IMR-90 (cell line): ENCODE data around the gene FARP1.

Experiments used
- BHLHE40 ChIP-seq: fragments of 150-350 bp; IDR thresholded peaks from 2 replicates; pipeline ENCODE4 v1.6.1; 2016; ENCODE audit warnings: mild to moderate bottlenecking, low read depth, low read length
- CEBPB ChIP-seq: IDR thresholded peaks from 2 replicates; pipeline ENCODE4 v1.6.1; 2012; ENCODE audit warnings: low read depth, low read length, improper control_type of control experiment
- CHD1 ChIP-seq: IDR thresholded peaks from 2 replicates; pipeline ENCODE4 v1.6.1; 2012; ENCODE audit warnings: low read depth, low read length, improper control_type of control experiment
- CTCF ChIP-seq: conservative IDR thresholded peaks from 2 replicates; pipeline ENCODE4 v1.5.1; 2012; ENCODE audit warnings: mild to moderate bottlenecking, low read depth, low read length, improper control_type of control experiment
- ELK1 ChIP-seq: fragments of 150-350 bp; IDR thresholded peaks from 2 replicates; pipeline ENCODE4 v1.6.1; 2016; ENCODE audit warnings: low read depth, mild to moderate bottlenecking, low read length, moderate library complexity, borderline replicate concordance
- MAFK ChIP-seq: IDR thresholded peaks from 2 replicates; pipeline ENCODE4 v1.6.1; 2012; ENCODE audit warnings: low read depth, low read length, improper control_type of control experiment
- MXI1 ChIP-seq: IDR thresholded peaks from 2 replicates; pipeline ENCODE4 v1.6.1; 2012; ENCODE audit warnings: low read depth, mild to moderate bottlenecking, low read length, moderate library complexity, borderline replicate concordance
- POLR2A ChIP-seq: IDR thresholded peaks from 2 replicates; pipeline ENCODE4 v1.6.1; 2012; ENCODE audit warnings: mild to moderate bottlenecking, low read depth, low read length
- RAD21 ChIP-seq: IDR thresholded peaks from 2 replicates; pipeline ENCODE4 v1.6.1; 2012; ENCODE audit warnings: low read length, improper control_type of control experiment
- RCOR1 ChIP-seq: IDR thresholded peaks from 2 replicates; pipeline ENCODE4 v1.6.1; 2012; ENCODE audit warnings: mild to moderate bottlenecking, low read length, improper control_type of control experiment; ENCODE audit not compliant: insufficient replicate concordance
- RFX5 ChIP-seq: IDR thresholded peaks from 2 replicates; pipeline ENCODE4 v1.8.0; 2012; ENCODE audit warnings: low read depth, mild to moderate bottlenecking, low read length, moderate library complexity
- USF2 ChIP-seq: fragments of 150-350 bp; IDR thresholded peaks from 2 replicates; pipeline ENCODE4 v1.6.1; 2017; ENCODE audit warnings: mild to moderate bottlenecking, antibody characterized with exemption, low read length, low read depth

DNA sequence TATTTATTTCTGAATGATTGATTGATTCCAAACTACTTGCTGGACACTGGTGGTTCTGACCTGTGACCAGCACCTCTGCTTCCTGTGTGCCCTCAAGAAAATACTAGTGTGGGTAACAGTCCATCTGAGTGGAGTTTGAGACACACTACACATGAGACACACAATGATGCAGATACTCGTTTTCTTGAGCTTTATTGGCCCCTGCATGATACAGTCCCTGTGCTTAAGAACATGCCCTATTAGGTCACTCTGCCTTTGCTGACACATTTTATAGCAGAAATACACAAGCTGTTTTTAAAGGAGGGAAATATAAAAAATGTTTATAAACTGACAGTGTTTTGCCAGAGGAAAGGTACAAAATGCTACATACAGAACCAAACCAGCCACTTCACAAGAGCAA lies 307.1 kb downstream of the FARP1 start:
- no peak for TF ChIP-seq POLR2A
- TF ChIP-seq MAFK: no peak
- TF ChIP-seq CTCF: no peak
- no peak for TF ChIP-seq USF2
- no peak for TF ChIP-seq RFX5
- no peak for TF ChIP-seq CEBPB
- no peak for TF ChIP-seq BHLHE40
- no peak for TF ChIP-seq RAD21
- TF ChIP-seq CHD1: no peak
- TF ChIP-seq MXI1: no peak
- no peak for TF ChIP-seq ELK1
- TF ChIP-seq RCOR1: no peak
